ENCODE results near the gene ABCC8.

The ABCC8 gene

DNA sequence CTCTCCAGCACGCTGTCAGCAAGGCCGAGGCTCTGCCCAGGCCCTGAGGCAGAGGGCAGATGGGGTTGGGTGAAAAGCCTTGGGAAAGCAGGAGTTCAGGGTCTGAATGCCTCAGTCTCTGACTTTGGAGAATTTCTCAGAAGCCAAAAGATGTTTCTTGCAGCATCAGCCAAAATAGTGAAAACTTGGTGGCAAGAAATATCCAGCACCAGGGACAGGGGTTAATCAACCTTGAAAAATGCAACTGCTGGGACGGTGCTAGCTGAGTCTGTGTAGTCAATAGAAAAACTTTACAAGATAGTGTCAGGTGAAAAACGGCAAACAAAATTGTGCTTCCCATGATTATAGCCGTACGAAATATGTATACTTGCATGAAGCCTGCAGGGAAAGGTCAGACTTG, 1.4 kb upstream of the ABCC8 start:
- TF ChIP-seq, protein P1, sequence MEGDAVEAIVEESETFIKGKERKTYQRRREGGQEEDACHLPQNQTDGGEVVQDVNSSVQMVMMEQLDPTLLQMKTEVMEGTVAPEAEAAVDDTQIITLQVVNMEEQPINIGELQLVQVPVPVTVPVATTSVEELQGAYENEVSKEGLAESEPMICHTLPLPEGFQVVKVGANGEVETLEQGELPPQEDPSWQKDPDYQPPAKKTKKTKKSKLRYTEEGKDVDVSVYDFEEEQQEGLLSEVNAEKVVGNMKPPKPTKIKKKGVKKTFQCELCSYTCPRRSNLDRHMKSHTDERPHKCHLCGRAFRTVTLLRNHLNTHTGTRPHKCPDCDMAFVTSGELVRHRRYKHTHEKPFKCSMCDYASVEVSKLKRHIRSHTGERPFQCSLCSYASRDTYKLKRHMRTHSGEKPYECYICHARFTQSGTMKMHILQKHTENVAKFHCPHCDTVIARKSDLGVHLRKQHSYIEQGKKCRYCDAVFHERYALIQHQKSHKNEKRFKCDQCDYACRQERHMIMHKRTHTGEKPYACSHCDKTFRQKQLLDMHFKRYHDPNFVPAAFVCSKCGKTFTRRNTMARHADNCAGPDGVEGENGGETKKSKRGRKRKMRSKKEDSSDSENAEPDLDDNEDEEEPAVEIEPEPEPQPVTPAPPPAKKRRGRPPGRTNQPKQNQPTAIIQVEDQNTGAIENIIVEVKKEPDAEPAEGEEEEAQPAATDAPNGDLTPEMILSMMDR (IDR thresholded peaks at IDR 0.05) = no peak

DNA sequence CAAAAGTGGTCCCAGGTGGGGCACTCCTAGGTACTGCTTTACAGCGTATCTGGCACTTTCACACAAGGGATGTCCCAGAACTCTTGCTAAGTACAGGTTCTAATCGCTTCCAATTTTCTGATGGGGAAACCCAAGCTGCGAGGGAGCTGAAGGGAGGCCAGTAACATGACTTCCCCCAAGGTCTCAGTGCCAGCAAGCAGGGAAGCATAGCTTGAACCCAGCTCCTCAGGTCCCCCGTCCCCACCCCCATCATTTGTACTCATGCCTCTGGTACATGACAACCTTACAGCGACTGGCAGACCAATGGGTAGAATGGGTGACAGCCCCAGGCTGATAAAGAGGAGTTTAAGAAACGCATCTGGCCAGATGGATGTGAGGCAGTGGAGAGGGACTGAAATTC, 716 bp upstream of the ABCC8 start:
- TF ChIP-seq, protein P1 (IDR thresholded peaks at IDR 0.05) = no peak

DNA sequence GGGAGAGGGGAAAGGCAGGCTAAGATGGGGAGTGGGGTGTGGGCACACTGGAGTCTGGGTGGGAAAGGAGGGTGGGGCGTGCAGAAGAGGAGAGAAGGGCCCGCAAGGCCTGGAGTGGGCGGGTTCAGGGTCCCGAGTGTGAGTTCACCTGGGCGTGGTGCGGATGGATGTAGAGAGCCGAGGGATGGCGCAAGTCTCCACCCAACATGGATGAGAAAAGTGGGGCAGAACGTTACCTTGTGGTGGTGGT, 364 bp upstream of the ABCC8 start:
- TF ChIP-seq, protein P1 (IDR thresholded peaks at IDR 0.05) = no peak

DNA sequence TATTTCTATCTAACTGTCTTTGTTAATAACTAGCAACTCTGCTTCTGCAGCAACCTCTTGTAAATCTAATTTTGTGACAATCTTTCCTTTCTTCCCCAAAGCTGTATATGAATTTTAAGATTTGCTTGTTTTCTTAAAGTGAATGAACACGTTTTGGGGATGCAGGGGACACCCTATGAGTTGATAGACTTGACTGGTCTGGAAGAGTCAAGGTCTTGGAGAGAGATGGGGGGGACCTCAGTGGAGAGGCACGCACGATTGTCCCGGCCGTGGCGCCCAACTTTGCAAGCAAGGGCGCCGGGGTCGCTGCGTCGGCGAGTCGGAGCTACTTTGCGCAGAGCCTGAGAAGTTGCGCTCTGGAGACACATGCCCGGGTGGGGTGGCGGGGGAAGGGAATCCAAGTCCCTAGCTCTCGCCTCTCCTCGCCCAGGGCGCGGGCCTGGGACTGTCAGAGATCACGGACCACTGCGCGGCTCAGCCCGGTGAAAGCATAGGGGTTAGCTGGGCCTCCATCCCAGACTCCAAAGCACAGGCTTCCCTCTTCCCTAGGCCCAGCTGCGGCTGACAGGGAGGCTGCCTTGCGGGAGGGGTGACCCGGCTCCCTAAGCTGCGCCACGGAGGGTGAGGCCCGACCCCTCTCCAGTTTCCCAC, 854 bp downstream of the ABCC8 start:
- TF ChIP-seq, protein P1 (IDR thresholded peaks at IDR 0.05) = no peak

DNA sequence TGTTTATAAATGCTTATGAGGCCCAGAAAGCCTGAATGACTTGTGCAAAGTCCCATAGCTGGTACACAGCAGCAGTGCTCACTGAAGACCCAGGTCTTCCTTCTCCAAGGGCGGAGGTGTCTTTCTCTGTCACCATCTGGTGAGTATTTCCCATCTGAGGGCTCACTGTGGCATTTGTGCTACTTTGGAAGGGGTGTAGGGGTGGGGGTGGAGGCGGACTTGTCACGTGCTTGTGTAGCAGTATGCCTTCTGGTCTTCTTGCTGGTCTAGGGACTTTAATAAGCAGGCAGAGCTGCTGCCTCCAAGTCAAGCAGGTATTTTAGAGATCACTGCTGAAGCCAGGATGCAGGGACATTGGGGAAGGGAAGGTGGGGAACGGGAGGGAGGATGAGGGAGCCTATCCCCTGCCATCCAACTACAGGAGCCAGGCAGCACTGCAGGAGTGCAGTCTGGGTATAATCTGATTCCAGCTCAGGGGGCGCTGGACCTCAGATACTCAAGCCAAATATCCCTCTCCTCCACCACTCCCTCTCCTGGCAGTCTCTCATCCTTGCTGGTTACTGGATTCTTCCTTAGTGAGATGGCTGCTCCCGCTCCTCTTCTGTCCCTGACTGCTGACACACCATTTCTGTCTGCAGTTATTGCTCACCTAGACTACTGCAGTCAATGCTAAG, 3.4 kb downstream of the ABCC8 start:
- TF ChIP-seq, protein P1 (IDR thresholded peaks at IDR 0.05) = no peak; the same call in 1 of the 2 replicates

DNA sequence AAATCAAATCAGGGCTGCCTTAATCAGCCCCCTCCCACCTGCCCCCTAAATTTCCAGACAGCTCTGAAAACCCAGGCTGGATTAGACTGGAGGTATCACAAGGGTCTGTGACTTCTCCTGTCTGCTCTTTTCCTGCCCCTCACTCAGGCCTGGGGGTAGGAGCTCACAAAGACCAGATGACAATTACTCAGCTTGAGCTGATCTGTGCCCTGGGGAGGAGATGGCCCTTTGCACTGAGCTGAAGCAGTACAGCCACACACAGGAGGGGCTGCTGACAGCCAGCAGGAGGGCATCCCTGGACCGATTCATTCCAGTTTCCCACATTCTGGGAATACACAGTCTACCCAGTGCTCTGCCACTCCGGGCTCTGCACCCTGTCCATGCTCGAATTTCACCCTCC, 4.2 kb downstream of the ABCC8 start:
- TF ChIP-seq, protein P1 (IDR thresholded peaks at IDR 0.05) = no peak

DNA sequence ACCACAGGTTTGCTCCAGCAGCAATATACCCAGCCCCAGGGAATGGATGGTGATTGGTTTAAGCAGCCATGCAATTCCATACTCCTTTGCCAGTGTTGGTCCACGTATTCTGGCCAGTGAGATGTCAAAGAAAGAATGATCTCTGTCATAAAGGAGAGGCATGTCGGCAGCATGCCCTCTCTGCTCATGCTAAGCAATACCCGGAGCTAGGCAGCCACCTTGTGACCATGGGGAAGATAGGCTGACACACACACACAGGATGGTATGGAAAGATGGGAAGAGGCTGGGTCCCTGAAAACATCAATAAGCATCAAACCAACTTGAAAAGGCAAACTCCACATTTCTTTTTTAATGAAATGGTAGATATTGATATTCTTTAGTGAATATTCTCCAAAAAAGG, 5.1 kb downstream of the ABCC8 start:
- TF ChIP-seq, protein P1 (IDR thresholded peaks at IDR 0.05) = no peak

DNA sequence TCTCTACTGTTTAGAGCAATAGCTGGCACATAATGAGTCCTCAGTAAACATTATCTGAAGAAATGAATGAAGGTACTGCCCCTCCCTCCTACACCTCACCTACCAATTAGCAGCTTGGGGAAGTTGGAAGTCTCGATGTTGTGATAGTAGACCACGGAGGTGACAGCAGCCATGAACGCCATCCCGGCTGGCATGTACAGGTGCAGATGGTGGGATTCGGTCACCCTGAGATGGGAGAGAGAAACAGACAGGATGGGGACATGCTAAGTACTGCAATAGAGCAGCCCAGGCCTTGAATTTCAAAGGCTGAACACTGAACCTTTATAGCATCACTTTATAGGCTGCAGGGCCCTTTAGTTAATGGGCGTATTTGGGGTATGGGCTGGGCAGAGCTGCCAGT, 6.6 kb downstream of the ABCC8 start:
- TF ChIP-seq, protein P1 (IDR thresholded peaks at IDR 0.05) = no peak

Data from LNCAP (cell line).